Caki2 (cell line): ENCODE data around the gene FOXA1. TPM values are rescaled to one million over a fixed set of nuclear protein-coding genes. Genes with fewer than 3 reads are reported as not detected.

Experiments used
- total RNA-seq: library from RNA; depleted of rRNA; stranded (reverse); fragments of >200 nt; shearing (Covaris generic); gene quantifications from 2 replicates; pipeline ENCODE4 v1.2.3, GENCODE V29; 2014; ENCODE audit warnings: low replicate concordance; rRNA removed

The FOXA1 gene
- total RNA-seq, 1 experiment from 2014 or later: not detected

Other genes with a start within 250 kb of the FOXA1 start
- gene TTC6, start 380 bp upstream of the FOXA1 start, total RNA-seq: not detected in 2 replicates